H1 (cell line): ENCODE results near the gene FOXD2. TPM values are rescaled to one million over a fixed set of nuclear protein-coding genes. Genes with fewer than 3 reads are reported as not detected.

Experiments used
- CTCF ChIA-PET: fragments of 300-600 bp; sonication (Branson Sonifier 250); formaldehyde crosslinking; loops from one replicate; lab custom pipeline; 2021; ENCODE audit not compliant: partially characterized antibody; lab: Charles Lee
- POLR2A ChIA-PET: fragments of 300-600 bp; sonication (Branson Sonifier 250); formaldehyde crosslinking; loops from one replicate; lab custom pipeline; 2021; ENCODE audit warnings: inconsistent platforms; ENCODE audit not compliant: partially characterized antibody; lab: Charles Lee
- DNase-seq, 2 experiments: peaks; one replicate each; pipeline versions ENCODE4 v3.0.0 to v3.0.0-alpha.2; 2010 to 2022; ENCODE audit warnings: low spot score in 2 of 2, low read depth in 1 of 2, mixed read lengths in 1 of 2
- FAIRE-seq: peaks from 2 replicates; lab custom pipeline; 2011; peaks lifted over from hg19 to GRCh38; lab: Jason Lieb, UNC
- H2AFZ ChIP-seq: 2 replicates; pipeline ENCODE4 v1.8.1; 2012; ENCODE audit warnings: low read length, inconsistent platforms
- H2AK5ac ChIP-seq: 2 replicates; pipeline ENCODE4 v1.6.1; 2013; ENCODE audit warnings: low read depth, low read length
- H2BK120ac ChIP-seq: replicated peaks from 2 replicates; pipeline ENCODE3; 2013; ENCODE audit warnings: low read depth, low read length, inconsistent platforms
- H2BK12ac ChIP-seq: 2 replicates; pipeline ENCODE4 v1.6.1; 2013; ENCODE audit warnings: low read depth, low read length
- H2BK15ac ChIP-seq: 2 replicates; pipeline ENCODE4 v1.6.1; 2013; ENCODE audit warnings: low read length
- H2BK20ac ChIP-seq: 2 replicates; pipeline ENCODE4 v1.6.1; 2013; ENCODE audit warnings: low read length
- H2BK5ac ChIP-seq: 2 replicates; pipeline ENCODE4 v1.6.1; 2013; ENCODE audit warnings: low read depth, low read length
- H3K14ac ChIP-seq: 2 replicates; pipeline ENCODE4 v1.6.1; 2013; ENCODE audit warnings: inconsistent platforms; ENCODE audit not compliant: insufficient read length
- H3K18ac ChIP-seq: 2 replicates; pipeline ENCODE4 v1.6.1; 2013; ENCODE audit warnings: low read length; ENCODE audit errors: extremely low read depth
- H3K23ac ChIP-seq: 2 replicates; pipeline ENCODE4 v1.6.1; 2013; ENCODE audit warnings: inconsistent platforms; ENCODE audit not compliant: insufficient read length
- H3K23me2 ChIP-seq: 2 replicates; pipeline ENCODE4 v1.6.1; 2013; ENCODE audit warnings: low read depth, low read length
- H3K27ac ChIP-seq: 2 replicates; pipeline ENCODE4 v1.6.1; 2011; ENCODE audit warnings: low read depth, low read length, inconsistent platforms
- H3K27me3 ChIP-seq, 4 experiments: replicated peaks in 1 of 4; 1 replicate in 1 of 4; 2 replicates in 3 of 4; pipeline versions ENCODE4 v1.6.1 to v1.8.1; 2011 to 2013; ENCODE audit warnings: low read length in 3 of 4, mild to moderate bottlenecking in 3 of 4, inconsistent platforms in 2 of 4, mixed read lengths in 2 of 4, moderate library complexity in 1 of 4; ENCODE audit not compliant: control insufficient read depth in 3 of 4, insufficient read depth in 3 of 4; ENCODE audit errors: extremely low read depth in 1 of 4
- H3K36me3 ChIP-seq, 4 experiments: 2 replicates each; pipeline versions ENCODE4 v1.6.1 to v1.8.1; 2011 to 2013; ENCODE audit warnings: mild to moderate bottlenecking in 4 of 4, low read length in 3 of 4, moderate library complexity in 2 of 4, control low read depth in 1 of 4, inconsistent platforms in 1 of 4; ENCODE audit not compliant: insufficient read depth in 4 of 4, control insufficient read depth in 2 of 4
- H3K4ac ChIP-seq: replicated peaks from 2 replicates; pipeline ENCODE3; 2013; ENCODE audit warnings: low read length, low read depth, mixed read lengths, inconsistent platforms; ENCODE audit not compliant: insufficient read length
- H3K4me1 ChIP-seq, 4 experiments: replicated peaks in 1 of 4; 1 replicate in 1 of 4; 2 replicates in 3 of 4; pipeline versions ENCODE4 v1.6.1 to v1.8.1; 2011 to 2013; ENCODE audit warnings: low read length in 3 of 4, inconsistent platforms in 2 of 4, mixed read lengths in 1 of 4; ENCODE audit not compliant: insufficient read depth in 4 of 4, control insufficient read depth in 3 of 4
- H3K4me2 ChIP-seq, 2 experiments: 2 replicates each; pipeline versions ENCODE4 v1.6.1 to v1.8.1; 2011 to 2013; ENCODE audit warnings: low read depth in 2 of 2, low read length in 2 of 2, control low read depth in 1 of 2, inconsistent platforms in 1 of 2, mild to moderate bottlenecking in 1 of 2; ENCODE audit not compliant: insufficient read depth in 1 of 2
- H3K4me3 ChIP-seq, 4 experiments: fragments of 200-600, 300-600 bp in 1 of 4; sonication (generic), shearing (Covaris generic), sonication (Bioruptor Twin) in 1 of 4; 2 replicates each; pipeline versions ENCODE4 v1.5.1 to v1.8.1; 2011 to 2016; ENCODE audit warnings: low read length in 4 of 4, low read depth in 3 of 4, control low read depth in 2 of 4, inconsistent platforms in 2 of 4, mild to moderate bottlenecking in 2 of 4, mixed read lengths in 1 of 4, moderate library complexity in 1 of 4; ENCODE audit not compliant: insufficient read depth in 2 of 4; ENCODE audit errors: extremely low read depth in 1 of 4
- H3K56ac ChIP-seq: replicated peaks from 2 replicates; pipeline ENCODE3; 2013; ENCODE audit warnings: low read depth, mild to moderate bottlenecking, mixed read lengths, low read length, inconsistent platforms; ENCODE audit not compliant: insufficient read length
- H3K79me1 ChIP-seq: 2 replicates; pipeline ENCODE4 v1.6.1; 2013; ENCODE audit warnings: low read depth, low read length, control low read depth
- H3K79me2 ChIP-seq, 2 experiments: 2 replicates each; pipeline versions ENCODE4 v1.6.1 to v1.8.1; 2012 to 2013; ENCODE audit warnings: low read length in 2 of 2, mild to moderate bottlenecking in 2 of 2, inconsistent platforms in 1 of 2; ENCODE audit not compliant: insufficient read depth in 2 of 2, control insufficient read depth in 1 of 2
- H3K9ac ChIP-seq, 4 experiments: replicated peaks in 1 of 4; 1 replicate in 1 of 4; 2 replicates in 3 of 4; pipeline versions ENCODE4 v1.6.1 to v1.8.1; 2011 to 2013; ENCODE audit warnings: low read depth in 3 of 4, low read length in 3 of 4, control low read depth in 2 of 4, mild to moderate bottlenecking in 2 of 4, moderate library complexity in 2 of 4, inconsistent platforms in 1 of 4; ENCODE audit errors: extremely low read depth in 1 of 4
- H3K9me3 ChIP-seq, 2 experiments: 2 replicates each; pipeline versions ENCODE4 v1.6.1 to v1.8.1; 2012 to 2013; ENCODE audit warnings: mild to moderate bottlenecking in 2 of 2, moderate library complexity in 2 of 2, control low read depth in 1 of 2, inconsistent platforms in 1 of 2, low read depth in 1 of 2, low read length in 1 of 2, mixed read lengths in 1 of 2; ENCODE audit not compliant: insufficient read depth in 2 of 2
- H4K20me1 ChIP-seq, 2 experiments: replicated peaks in 1 of 2; 2 replicates each; pipeline versions ENCODE3 to v1.8.1; 2011 to 2013; ENCODE audit warnings: inconsistent platforms in 2 of 2, low read length in 2 of 2, mild to moderate bottlenecking in 1 of 2; ENCODE audit not compliant: insufficient read depth in 2 of 2, control insufficient read depth in 1 of 2
- H4K5ac ChIP-seq: 2 replicates; pipeline ENCODE4 v1.6.1; 2013; ENCODE audit warnings: low read length, low read depth, mixed read lengths, inconsistent platforms; ENCODE audit not compliant: insufficient read length
- H4K8ac ChIP-seq: 2 replicates; pipeline ENCODE4 v1.8.0; 2013; ENCODE audit warnings: mild to moderate bottlenecking, moderate library complexity, low read length, inconsistent platforms; ENCODE audit not compliant: insufficient read depth; ENCODE audit errors: extremely low read depth
- H4K91ac ChIP-seq: replicated peaks from 2 replicates; pipeline ENCODE3; 2013; ENCODE audit warnings: low read length, mixed read lengths, inconsistent platforms; ENCODE audit not compliant: insufficient read length
- ASH2L ChIP-seq: fragments of 200-600, 300-600 bp; sonication (generic); IDR thresholded peaks from one replicate; pipeline ENCODE4 v1.7.1; 2017; ENCODE audit warnings: low read length
- BACH1 ChIP-seq: IDR thresholded peaks from 2 replicates; pipeline ENCODE4 v1.6.1; 2012; ENCODE audit warnings: low read length, improper control_type of control experiment
- BCL11A ChIP-seq, 2 experiments: IDR thresholded peaks; one replicate each; pipeline ENCODE4 v1.6.1; 2011; ENCODE audit warnings: low read depth in 2 of 2, low read length in 2 of 2, mild to moderate bottlenecking in 2 of 2
- EGR1 ChIP-seq: IDR thresholded peaks from 2 replicates; pipeline ENCODE4 v1.6.1; 2011; ENCODE audit warnings: low read depth, low read length, borderline replicate concordance
- HDAC2 ChIP-seq, 2 experiments: fragments of 300-600 bp in 1 of 2; sonication (generic) in 1 of 2; IDR thresholded peaks; 2 replicates each; pipeline ENCODE4 v1.6.1; 2011 to 2012; ENCODE audit warnings: low read depth in 2 of 2, low read length in 2 of 2, mild to moderate bottlenecking in 2 of 2, moderate library complexity in 2 of 2, borderline replicate concordance in 1 of 2, inconsistent platforms in 1 of 2
- HDAC6 ChIP-seq: IDR thresholded peaks from one replicate; pipeline ENCODE4 v1.7.1; 2012; ENCODE audit warnings: low read depth, mild to moderate bottlenecking, inconsistent platforms, low read length, moderate library complexity
- JUND ChIP-seq: IDR thresholded peaks from 2 replicates; pipeline ENCODE4 v1.6.1; 2011; ENCODE audit warnings: mild to moderate bottlenecking, improper control_type of control experiment, low read length
- NRF1 ChIP-seq: IDR thresholded peaks from 2 replicates; pipeline ENCODE4 v1.6.1; 2011; ENCODE audit warnings: mild to moderate bottlenecking, low read depth, low read length, improper control_type of control experiment
- POLR2A ChIP-seq, 2 experiments: IDR thresholded peaks; 1 replicate in 1 of 2; 2 replicates in 1 of 2; pipeline ENCODE4 v1.6.1; 2011; ENCODE audit warnings: low read depth in 2 of 2, low read length in 2 of 2, mild to moderate bottlenecking in 2 of 2; ENCODE audit errors: control extremely low read depth in 1 of 2
- POU5F1 ChIP-seq: IDR thresholded peaks from 2 replicates; pipeline ENCODE4 v1.6.1; 2011; ENCODE audit warnings: low read depth, mild to moderate bottlenecking, low read length, moderate library complexity
- SIN3A ChIP-seq, 2 experiments: IDR thresholded peaks in 1 of 2; conservative IDR thresholded peaks in 1 of 2; 2 replicates each; pipeline ENCODE4 v1.6.1; 2011 to 2012; ENCODE audit warnings: low read length in 2 of 2, improper control_type of control experiment in 1 of 2, low read depth in 1 of 2, mild to moderate bottlenecking in 1 of 2
- SUZ12 ChIP-seq: fragments of 200-600 bp; sonication (generic); IDR thresholded peaks from 2 replicates; pipeline ENCODE4 v1.6.1; 2012; ENCODE audit warnings: mild to moderate bottlenecking, inconsistent platforms, low read length, moderate library complexity, mixed read lengths
- TAF7 ChIP-seq: optimal IDR thresholded peaks from 2 replicates; pipeline ENCODE3; 2011; ENCODE audit warnings: low read depth, mild to moderate bottlenecking, inconsistent platforms, low read length, moderate library complexity, borderline replicate concordance
- TEAD4 ChIP-seq: IDR thresholded peaks from 2 replicates; pipeline ENCODE4 v1.6.1; 2012; ENCODE audit warnings: low read depth, low read length, inconsistent platforms, mixed read lengths
- YY1 ChIP-seq: IDR thresholded peaks from 2 replicates; pipeline ENCODE4 v1.6.1; 2011; ENCODE audit warnings: low read depth, mild to moderate bottlenecking, low read length
- WGBS, 2 experiments: shearing (Covaris generic) in 1 of 2; methylation state at CpG; one replicate each; pipeline versions ENCODE4 v1.1.6 to v1.1.7; 2013 to 2015; ENCODE audit warnings: low lambda C conversion rate in 2 of 2, mixed read lengths in 2 of 2, inconsistent platforms in 1 of 2, low coverage in 1 of 2, missing lambda C conversion rate in 1 of 2; ENCODE audit not compliant: insufficient replicate concordance in 2 of 2, insufficient coverage in 1 of 2, insufficient read length in 1 of 2; ENCODE audit errors: extremely low coverage in 1 of 2, missing lambda C conversion rate in 1 of 2; 5-methylcytosine and 5-hydroxymethylcytosine counted together
- polyA plus RNA-seq, 7 experiments: library from polyadenylated mRNA; depleted of rRNA in 3 of 7; stranded (reverse) in 5 of 7; unstranded in 2 of 7; fragments of >200 nt in 5 of 7; fragments of 200-250 nt in 2 of 7; gene quantifications; 1 replicate in 5 of 7; 2 replicates in 1 of 7; 4 replicates in 1 of 7; pipeline versions ENCODE4 v1.2.1 to v1.2.3, GENCODE V29; 2011 to 2013; ENCODE audit warnings: missing spikeins in 2 of 7, mixed read lengths in 2 of 7
- total RNA-seq: library from RNA; stranded (reverse); fragmentation: NEBNext Ultra II Directional; extraction: Animal tissue kit (Norgen Biotek cat#: 25700); gene quantifications from 2 replicates; pipeline ENCODE4 v1.2.1, GENCODE V29; 2021

Gene FOXD2
- total and polyA plus RNA-seq, 2 of the 8 experiments (the other 6 are each of a cell fraction or from before 2014, with no cell fraction given) = not detected

DNA sequence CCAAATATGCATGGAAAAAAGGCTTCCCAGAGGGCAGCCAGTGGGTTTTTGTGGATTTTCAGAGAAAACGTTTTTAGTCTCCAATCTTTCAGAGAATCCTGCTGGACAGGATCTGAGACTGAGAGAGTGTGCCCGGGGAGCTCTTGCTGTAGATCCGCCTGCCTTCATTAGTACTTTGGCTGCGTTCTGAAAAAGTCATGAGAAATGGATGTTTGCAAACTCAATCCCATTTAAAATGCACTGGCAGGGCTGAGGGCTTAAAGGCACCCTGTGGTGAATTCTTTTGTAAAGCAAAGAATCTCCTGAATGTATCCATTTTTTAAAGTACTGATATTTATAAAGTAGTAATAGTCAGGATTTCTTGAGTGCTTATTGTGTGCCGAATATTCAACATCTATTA, 22.2 kb downstream of the FOXD2 start:
- POLR2A ChIA-PET = interaction anchor here (0.8 kb wide), 1 partner anchor 14 kb away, joined by 4 read pairs; no protein-coding TSS in a partner anchor
- no peak overlapping the region for H2AK5ac ChIP-seq
- peak overlapping the region; percentile 28 to 51; a peak in 3 of 4 replicates for H3K4me2 ChIP-seq
- DNase-seq = no peak
- 29% methylated on average over 5 of the region's 5 CpGs; no CpG with 5 or more reads in 1 of the 2 experiments for WGBS, 2 experiments
- H3K56ac ChIP-seq = no peak overlapping the region
- no peak overlapping the region for H3K4ac ChIP-seq
- no peak overlapping the region for H3K9ac ChIP-seq
- no peak overlapping the region for H4K5ac ChIP-seq
- no peaks in the 10 kb centered on the region for H3K9me3 ChIP-seq
- H3K23me2 ChIP-seq = no peaks in the 10 kb centered on the region
- peaks cover 0 to 4% of the 10 kb centered on the region in 2 experiments for H4K20me1 ChIP-seq
- H3K79me1 ChIP-seq = no peaks in the 10 kb centered on the region
- no peak overlapping the region for H2AFZ ChIP-seq
- H3K14ac ChIP-seq = no peak overlapping the region
- H3K4me1 ChIP-seq = peaks cover 8 to 16% (median 12%) of the 10 kb centered on the region in 4 experiments
- peaks cover 0 to 7% (median 0%) of the 10 kb centered on the region in 4 experiments; a peak in 3 of 7 replicates for H3K27me3 ChIP-seq
- H3K36me3 ChIP-seq = no peaks in the 10 kb centered on the region
- FAIRE-seq = peak; percentile 19
- no peak overlapping the region for H3K18ac ChIP-seq
- H2BK15ac ChIP-seq = no peak overlapping the region
- H2BK120ac ChIP-seq = no peak overlapping the region
- no peak overlapping the region for H3K27ac ChIP-seq
- H3K4me3 ChIP-seq = 0 out of 8 replicates have a peak overlapping the region, but pooled peaks of 1 of the 4 experiments have one; percentile 6
- no peak overlapping the region for H4K91ac ChIP-seq
- no peak overlapping the region for H3K23ac ChIP-seq
- no peak overlapping the region for H4K8ac ChIP-seq
- no peaks in the 10 kb centered on the region for H3K79me2 ChIP-seq
- no peak overlapping the region for H2BK20ac ChIP-seq
- no peak overlapping the region for H2BK5ac ChIP-seq
- H2BK12ac ChIP-seq = no peak overlapping the region
- CTCF ChIA-PET = interaction anchor here (0.6 to 5.6 kb wide), 15 partner anchors 9 to 267 kb away, joined by 3 to 49 read pairs (median 4); partner anchors contain the start of gene FOXD2
- no peak for TF ChIP-seq SIN3A (conservative IDR thresholded peaks at IDR 0.05 in 1 of 2, IDR thresholded peaks at IDR 0.05 in 1 of 2; ENCODE audit: low read depth in 1 of 2, low read length in 2 of 2)
- no peak for TF ChIP-seq ASH2L
- TF ChIP-seq TEAD4 = no peak
- TF ChIP-seq NRF1 = no peak
- TF ChIP-seq BCL11A (IDR thresholded peaks at IDR 0.05; ENCODE audit: low read depth in 2 of 2, low read length in 2 of 2) = no peak
- no peak for TF ChIP-seq POLR2A (IDR thresholded peaks at IDR 0.05; ENCODE audit: control extremely low read depth in 1 of 2, low read depth in 2 of 2, low read length in 2 of 2)
- no peak for TF ChIP-seq SUZ12
- TF ChIP-seq YY1 = no peak
- TF ChIP-seq POU5F1 = no peak
- TF ChIP-seq HDAC2 (IDR thresholded peaks at IDR 0.05; ENCODE audit: borderline replicate concordance in 1 of 2, low read depth in 2 of 2, low read length in 2 of 2) = no peak
- TF ChIP-seq EGR1 = no peak
- no peak for TF ChIP-seq JUND
- no peak for TF ChIP-seq BACH1
- no peak for TF ChIP-seq TAF7
- TF ChIP-seq HDAC6 = no peak
